Astrocyte of the hippocampus (primary cell): Measurements from ENCODE around the gene STUM.

ENCODE experiments used
- DNase-seq: peaks from one replicate; pipeline ENCODE4 v3.0.0; 2011; ENCODE audit warnings: low read depth, low spot score

STUM gene

GRCh38 chr1:226652613-226653012 is 104.0 kb downstream of the STUM start:
- no peak for DNase-seq

DNA sequence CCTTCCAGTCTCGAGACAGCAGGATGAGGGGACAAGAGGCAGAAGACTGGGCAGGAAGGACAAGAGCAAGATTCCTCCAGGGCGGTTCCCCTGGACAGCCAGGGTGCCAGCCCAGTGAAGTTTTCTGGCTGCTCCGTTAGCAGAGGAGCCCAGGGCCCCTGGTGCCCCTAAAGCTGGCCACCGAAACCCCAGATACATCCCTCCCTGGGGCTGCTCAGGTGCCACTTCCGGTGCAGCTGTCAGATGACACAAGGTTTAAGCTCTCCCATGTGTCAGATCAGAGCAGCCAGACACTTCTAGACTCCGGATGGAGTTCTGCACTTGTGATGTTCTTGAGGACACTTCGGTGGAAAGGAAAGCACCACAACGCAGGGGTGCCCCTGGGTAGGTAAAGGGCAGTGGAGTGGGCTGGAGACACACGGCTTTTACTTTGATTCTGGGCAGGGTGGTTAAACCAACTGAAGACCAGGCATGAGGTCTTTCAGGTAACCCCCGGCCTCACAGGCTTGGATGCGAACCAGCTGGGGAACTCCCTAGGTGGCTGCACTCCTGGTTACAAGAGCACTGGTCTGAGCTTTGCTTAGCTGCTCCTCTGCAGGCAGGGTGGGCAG is 104.9 kb downstream of the STUM start:
- no peak for DNase-seq

- peak; percentile 94 for DNase-seq
These were observed 105.6 kb downstream of the STUM start for GRCh38 chr1:226654046-226654667.

- no peak for DNase-seq
These were observed 106.1 kb downstream of the STUM start for GRCh38 chr1:226654668-226655055.

DNA sequence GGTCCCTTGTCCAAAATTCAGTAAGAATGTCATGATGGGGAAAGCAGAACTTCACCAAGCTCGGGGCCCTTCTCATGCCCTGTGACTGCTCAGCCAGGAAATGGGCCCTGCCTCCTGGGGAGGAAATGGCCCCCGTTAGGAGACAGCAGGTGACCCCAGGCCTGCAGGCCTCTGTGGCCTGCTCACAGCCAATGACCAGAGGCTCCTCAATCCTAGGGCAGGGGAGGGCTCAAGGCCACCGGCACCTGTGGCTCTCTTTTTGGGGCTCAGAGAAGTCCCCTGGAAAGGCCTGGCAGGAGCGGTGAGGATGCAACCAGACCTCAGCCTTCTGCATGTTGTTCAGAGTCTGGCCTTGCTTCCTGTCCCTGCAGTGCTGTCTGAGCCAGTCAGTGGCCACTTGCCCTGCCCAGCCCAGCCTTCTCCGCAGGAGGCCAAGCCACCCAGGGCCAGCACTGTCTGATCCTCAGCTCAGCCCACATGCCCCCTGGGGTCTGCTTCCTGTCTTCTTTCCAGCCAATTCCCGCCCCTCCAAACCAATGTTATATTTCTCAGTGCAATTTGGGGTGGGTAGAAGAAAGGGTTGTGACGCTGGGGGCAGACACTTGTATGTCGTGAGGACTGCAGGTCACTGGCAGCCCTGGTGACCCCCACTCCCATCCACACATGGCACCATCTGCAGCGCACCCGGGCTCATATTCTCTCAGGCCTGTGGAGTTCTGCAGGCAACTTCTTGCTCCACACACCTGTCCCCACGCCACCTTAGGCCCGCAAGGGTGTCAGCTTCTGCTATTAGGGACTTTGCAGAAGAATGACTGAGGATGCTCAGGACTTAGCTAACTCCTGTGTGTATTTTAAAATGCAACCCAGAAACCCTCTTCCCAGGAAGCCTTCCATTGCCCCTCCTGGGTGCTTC is 106.9 kb downstream of the STUM start:
- DNase-seq = no peak

DNA sequence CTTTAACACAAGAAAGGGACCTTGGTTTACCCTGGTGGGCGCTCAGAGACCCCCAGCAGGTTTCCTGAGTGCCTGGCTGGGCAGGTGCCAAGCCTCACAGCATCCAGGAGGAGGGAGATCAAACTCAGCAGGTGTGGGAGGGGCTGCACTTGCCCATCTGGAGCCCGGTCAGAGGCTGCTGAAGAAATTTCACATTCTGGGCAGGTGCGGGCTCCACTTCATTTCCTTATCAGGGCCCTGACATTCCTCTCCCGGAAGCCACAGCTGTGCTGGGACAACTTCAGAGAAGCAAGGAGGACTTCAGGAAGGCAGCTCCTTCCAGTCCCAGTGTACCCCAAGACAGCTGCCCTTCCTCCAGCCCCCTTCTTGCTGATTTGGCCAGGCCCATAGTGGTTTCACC is 107.6 kb downstream of the STUM start:
- no peak for DNase-seq

DNA sequence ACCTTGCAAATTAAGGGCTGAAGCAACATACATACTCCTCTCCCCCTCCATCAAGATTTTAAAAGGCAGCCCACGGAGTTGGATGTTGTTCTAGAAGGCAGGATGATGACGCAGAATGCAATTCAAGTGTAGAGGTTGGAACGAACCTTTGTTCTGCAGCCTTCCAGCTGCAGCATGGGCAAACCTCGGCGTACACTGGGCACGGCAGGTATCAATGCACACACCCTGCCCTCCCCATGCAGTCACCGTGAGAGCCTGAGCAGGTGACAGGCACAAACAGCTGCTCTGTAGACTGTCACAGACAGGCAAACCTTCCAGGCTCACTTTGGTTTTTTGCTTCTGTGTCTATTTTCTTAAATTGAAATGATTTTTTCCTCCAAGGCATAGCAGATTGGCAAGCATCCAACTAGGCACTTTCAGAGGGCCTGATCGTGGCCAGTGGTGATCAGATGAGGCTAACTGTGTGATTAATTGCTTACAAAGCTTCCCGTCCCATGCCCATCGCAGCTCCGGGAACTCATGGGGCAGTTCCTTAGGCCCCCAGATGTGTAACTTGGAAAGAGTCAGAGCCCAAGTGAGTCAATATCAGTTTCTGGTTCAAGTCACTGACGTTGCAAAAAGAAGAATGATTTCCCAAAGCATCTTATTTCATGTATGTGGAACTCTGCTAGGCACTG is 108.2 kb downstream of the STUM start:
- DNase-seq = peak; percentile 55

GRCh38 chr1:226657895-226658545 is 109.5 kb downstream of the STUM start:
- DNase-seq = no peak

DNA sequence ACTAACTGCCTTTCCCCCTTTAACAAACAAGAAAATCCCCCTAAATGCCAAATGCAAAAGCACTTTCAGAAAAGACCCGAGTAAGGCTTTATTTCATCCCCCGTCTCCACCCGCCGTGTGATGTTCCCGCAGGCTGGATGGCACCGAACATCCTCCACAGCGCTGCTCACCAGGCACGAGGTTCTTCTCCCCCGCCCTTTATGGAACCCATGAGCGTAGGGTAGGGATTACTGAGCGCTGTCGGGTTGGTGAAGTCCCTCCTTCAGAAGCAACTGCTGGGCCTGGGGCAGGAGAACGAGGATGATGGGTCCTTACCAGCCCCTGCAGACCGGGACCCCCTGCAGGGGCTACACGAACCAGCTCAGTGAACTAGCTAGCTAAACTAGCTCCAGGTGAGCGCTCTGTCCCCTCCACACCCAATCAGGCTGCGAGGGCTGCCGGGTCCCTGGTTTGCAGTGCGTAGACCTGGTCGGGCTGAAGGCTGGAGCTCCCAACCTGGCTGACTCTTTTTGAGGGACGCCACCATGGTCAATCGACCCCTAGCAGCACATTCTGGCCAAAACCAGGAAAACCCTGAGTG is 110.1 kb downstream of the STUM start:
- DNase-seq = no peak
